Suprapubic skin (tissue), 4 donors: ENCODE data around the gene PTPRJ. TPM values are rescaled to one million over a fixed set of nuclear protein-coding genes. Genes with fewer than 3 reads are reported as not detected.
A peak's percentile ranks its signal among the peaks of the same experiment; 100 is the strongest.

Experiments
- DNase-seq, 2 donors: peaks; one replicate each; pipeline ENCODE4 v3.0.0-alpha.2; 2019; ENCODE audit warnings: low spot score in 2 of 2
- H3K27ac ChIP-seq: fragments of 200-600 bp; sonication (generic); one replicate; pipeline ENCODE4 v1.5.1; 2019
- H3K27me3 ChIP-seq: fragments of 200-600 bp; sonication (generic); one replicate; pipeline ENCODE4 v1.5.1; 2019
- H3K36me3 ChIP-seq: fragments of 200-600 bp; sonication (generic); one replicate; pipeline ENCODE4 v1.5.1; 2019
- H3K4me1 ChIP-seq: fragments of 200-600 bp; sonication (generic); one replicate; pipeline ENCODE4 v1.5.1; 2019
- H3K4me3 ChIP-seq: fragments of 200-600 bp; sonication (generic); one replicate; pipeline ENCODE4 v1.5.1; 2019; ENCODE audit warnings: mild to moderate bottlenecking
- H3K9me3 ChIP-seq: fragments of 200-600 bp; sonication (generic); one replicate; pipeline ENCODE4 v1.5.1; 2019
- CTCF ChIP-seq, 2 donors: fragments of 200-600 bp in 1 of 2; fragments of 450-650 bp in 1 of 2; sonication (generic) in 1 of 2; IDR thresholded peaks; one replicate each; pipeline ENCODE4 v1.5.1; 2016 to 2019; ENCODE audit warnings: antibody characterized with exemption in 2 of 2, mild to moderate bottlenecking in 1 of 2, moderate library complexity in 1 of 2
- EP300 ChIP-seq: sonication (generic); formaldehyde crosslinking; IDR thresholded peaks from one replicate; pipeline ENCODE4 v1.6.1; 2017; ENCODE audit warnings: antibody characterized with exemption
- POLR2A ChIP-seq, 2 donors: fragments of 450-650 bp; IDR thresholded peaks; one replicate each; pipeline ENCODE4 v1.6.1; 2017; ENCODE audit warnings: antibody characterized with exemption in 2 of 2, mild to moderate bottlenecking in 2 of 2, moderate library complexity in 2 of 2
- POLR2AphosphoS5 ChIP-seq, 3 donors: sonication (generic); formaldehyde crosslinking; IDR thresholded peaks; one replicate each; pipeline ENCODE4 v1.6.1; 2017; ENCODE audit warnings: antibody characterized with exemption in 3 of 3
- WGBS: methylation state at CpG from one replicate; pipeline ENCODE4 v1.1.5; 2018; 5-methylcytosine and 5-hydroxymethylcytosine counted together
- total RNA-seq, 4 donors: library from RNA; depleted of rRNA; stranded (reverse); fragments of >200 nt; gene quantifications; one replicate each; pipeline ENCODE4 v1.1.0, GENCODE V29; 2016

PTPRJ gene
- total RNA-seq, 4 donors from 2014 or later: 4.0 to 15.5 (median 13.1) TPM

GRCh38 chr11:48032721-48033120 is 52.4 kb downstream of the PTPRJ start:
- Histone ChIP-seq H3K27ac (peak overlapping the region; percentile 59), H3K4me3 (no peak overlapping the region), H3K27me3 (no peaks in the 10 kb centered on the region), H3K9me3 (no peaks in the 10 kb centered on the region), H3K4me1 (peaks cover 58% of the 10 kb centered on the region), H3K36me3 (no peaks in the 10 kb centered on the region)
- DNase-seq: no peak
- TF ChIP-seq EP300 (no peak), CTCF (IDR thresholded peaks at IDR 0.05) (no peak), POLR2A (IDR thresholded peaks at IDR 0.05) (no peak), POLR2AphosphoS5 (IDR thresholded peaks at IDR 0.05) (no peak)
- WGBS: 73% methylated on average over 6 of the region's 6 CpGs

- peak overlapping the region; percentile 45 for H3K27ac ChIP-seq
- H3K4me3 ChIP-seq: no peak overlapping the region
Observed at GRCh38 chr11:48033918-48034341, 53.6 kb downstream of the PTPRJ start.

GRCh38 chr11:48034926-48035871 is 54.8 kb downstream of the PTPRJ start:
- TF ChIP-seq POLR2A (IDR thresholded peaks at IDR 0.05): no peak
- no peak for TF ChIP-seq CTCF (IDR thresholded peaks at IDR 0.05)
- no peak for TF ChIP-seq POLR2AphosphoS5 (IDR thresholded peaks at IDR 0.05)
- no peak for TF ChIP-seq EP300
- peaks cover 41% of the 10 kb centered on the region for H3K4me1 ChIP-seq
- H3K27me3 ChIP-seq: no peaks in the 10 kb centered on the region
- DNase-seq: peak; percentile 78 to 84
- H3K27ac ChIP-seq: peak overlapping the region; percentile 23
- no peak overlapping the region for H3K4me3 ChIP-seq
- H3K9me3 ChIP-seq: no peaks in the 10 kb centered on the region
- WGBS: 52% methylated on average over 14 of the region's 14 CpGs
- no peaks in the 10 kb centered on the region for H3K36me3 ChIP-seq

More at GRCh38 chr11:48033918-48034341, 53.6 kb downstream of the PTPRJ start:
- TF ChIP-seq POLR2AphosphoS5 (IDR thresholded peaks at IDR 0.05) (no peak), EP300 (no peak), POLR2A (IDR thresholded peaks at IDR 0.05) (no peak), CTCF (IDR thresholded peaks at IDR 0.05) (no peak)
- H3K27me3 ChIP-seq: no peaks in the 10 kb centered on the region
- no peaks in the 10 kb centered on the region for H3K36me3 ChIP-seq
- peaks cover 54% of the 10 kb centered on the region for H3K4me1 ChIP-seq
- no peaks in the 10 kb centered on the region for H3K9me3 ChIP-seq
- 54% methylated on average over 3 of the region's 3 CpGs for WGBS
- DNase-seq: no peak

- no peak overlapping the region for H3K4me3 ChIP-seq
- H3K27me3 ChIP-seq: no peaks in the 10 kb centered on the region
- H3K9me3 ChIP-seq: no peaks in the 10 kb centered on the region
- no peaks in the 10 kb centered on the region for H3K36me3 ChIP-seq
- peak overlapping the region; percentile 1 for H3K27ac ChIP-seq
- DNase-seq: no peak
- peaks cover 36% of the 10 kb centered on the region for H3K4me1 ChIP-seq
- WGBS: 50% methylated on average over 1 of the region's 1 CpG
- no peak for TF ChIP-seq POLR2AphosphoS5 (IDR thresholded peaks at IDR 0.05)
- TF ChIP-seq EP300: no peak
- TF ChIP-seq CTCF (IDR thresholded peaks at IDR 0.05): no peak
- TF ChIP-seq POLR2A (IDR thresholded peaks at IDR 0.05): no peak
Observed at GRCh38 chr11:48036011-48036410, 55.7 kb downstream of the PTPRJ start.

- no peaks in the 10 kb centered on the region for H3K36me3 ChIP-seq
- H3K4me1 ChIP-seq: peaks cover 32% of the 10 kb centered on the region
- H3K9me3 ChIP-seq: no peaks in the 10 kb centered on the region
- no peak overlapping the region for H3K27ac ChIP-seq
- H3K27me3 ChIP-seq: no peaks in the 10 kb centered on the region
- H3K4me3 ChIP-seq: no peak overlapping the region
- 64% methylated on average over 4 of the region's 4 CpGs for WGBS
- no peak for TF ChIP-seq EP300
- no peak for TF ChIP-seq POLR2A (IDR thresholded peaks at IDR 0.05)
- no peak for TF ChIP-seq CTCF (IDR thresholded peaks at IDR 0.05)
- DNase-seq: no peak
Observed at GRCh38 chr11:48036466-48036865, 56.1 kb downstream of the PTPRJ start.
